HG02763 (cell line): Measurements from ENCODE around the gene AJM1.
"Not testable (repeated sequence)": the region's sequence is repeated elsewhere in the genome, so short reads cannot be mapped to it uniquely, and the experiment has no call there.

Experiments used
- ATAC-seq: cut with Tn5 transposase; IDR thresholded peaks from one replicate; pipeline ENCODE4 v1.9.1; 2021; ENCODE audit warnings: mild to moderate bottlenecking, moderate library complexity; ENCODE audit not compliant: unreplicated experiment

The AJM1 gene

DNA sequence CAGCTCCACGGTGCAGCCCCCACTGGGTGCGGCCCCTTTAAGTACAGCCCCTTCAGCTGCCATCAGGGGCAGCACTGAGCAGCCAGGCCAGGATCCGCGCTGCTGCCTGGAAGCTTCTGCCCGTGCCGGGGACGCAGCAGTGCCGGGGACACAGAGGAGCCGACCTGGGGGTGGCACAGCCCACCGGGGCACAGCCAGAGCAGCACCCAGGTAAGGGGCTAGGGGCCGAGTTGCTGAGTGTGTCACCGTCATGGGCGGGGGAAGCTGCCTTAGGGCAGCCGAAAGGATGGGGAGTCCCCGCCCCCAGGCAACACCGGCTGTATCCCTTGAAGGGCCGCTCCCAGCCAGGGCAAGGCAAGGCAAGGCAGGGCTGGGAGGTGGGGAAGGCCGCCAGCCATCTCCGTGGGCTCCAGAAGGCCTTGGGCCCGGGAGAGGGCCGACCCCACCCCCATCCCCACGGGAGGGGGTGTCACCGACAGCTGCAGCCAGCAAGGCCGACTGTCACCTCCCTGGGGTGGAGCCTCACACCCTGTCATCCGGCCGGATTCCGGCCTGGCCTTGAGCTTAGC lies at the start of gene AJM1:
TSS of gene AJM1 (plus strand) at position 99 of the 569 bp plus-strand sequence. CDS start 1,937 bp downstream, outside the sequence.
- ATAC-seq: peak; percentile 38

DNA sequence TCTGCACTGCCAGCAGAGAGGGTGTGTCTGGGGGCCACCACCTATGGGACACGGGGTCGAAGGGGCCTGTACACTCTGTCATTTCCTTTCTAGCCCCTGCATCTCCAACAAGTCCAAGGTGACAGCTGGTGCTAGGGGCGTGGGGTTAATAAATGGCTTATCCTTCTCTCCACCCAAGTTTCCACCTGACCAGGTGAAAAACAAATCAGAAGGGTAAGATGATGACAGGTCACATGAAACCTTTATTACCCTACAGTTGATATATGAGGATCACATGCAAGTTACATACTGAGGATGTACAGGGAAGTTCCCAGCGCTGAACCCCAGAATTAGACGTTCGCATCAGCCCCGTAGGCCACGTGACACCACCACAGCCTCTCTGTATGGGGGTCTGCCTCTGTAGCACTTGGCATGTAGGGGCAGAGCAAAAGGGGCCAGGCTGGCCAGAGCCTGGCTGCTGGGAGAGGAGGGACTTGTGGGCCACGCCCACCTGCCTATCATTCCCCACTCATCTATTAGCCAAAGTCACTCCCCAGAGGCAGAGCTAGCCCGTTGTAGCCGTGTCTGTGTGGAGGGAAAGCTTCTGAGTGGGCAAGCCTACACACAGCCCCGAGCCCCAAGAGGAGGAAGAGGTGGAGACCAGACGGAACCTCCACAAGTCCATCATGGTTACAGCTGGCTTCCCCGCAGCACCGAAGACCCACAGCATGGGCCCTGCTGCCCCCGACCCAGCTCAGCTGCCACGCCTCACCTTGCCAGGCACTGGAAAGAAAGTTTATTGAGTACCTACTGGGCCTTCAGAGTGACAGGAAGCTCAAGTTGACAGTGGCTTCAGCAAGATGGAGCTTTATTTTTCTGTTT lies 49.0 kb upstream of the AJM1 start:
- ATAC-seq: no peak

DNA sequence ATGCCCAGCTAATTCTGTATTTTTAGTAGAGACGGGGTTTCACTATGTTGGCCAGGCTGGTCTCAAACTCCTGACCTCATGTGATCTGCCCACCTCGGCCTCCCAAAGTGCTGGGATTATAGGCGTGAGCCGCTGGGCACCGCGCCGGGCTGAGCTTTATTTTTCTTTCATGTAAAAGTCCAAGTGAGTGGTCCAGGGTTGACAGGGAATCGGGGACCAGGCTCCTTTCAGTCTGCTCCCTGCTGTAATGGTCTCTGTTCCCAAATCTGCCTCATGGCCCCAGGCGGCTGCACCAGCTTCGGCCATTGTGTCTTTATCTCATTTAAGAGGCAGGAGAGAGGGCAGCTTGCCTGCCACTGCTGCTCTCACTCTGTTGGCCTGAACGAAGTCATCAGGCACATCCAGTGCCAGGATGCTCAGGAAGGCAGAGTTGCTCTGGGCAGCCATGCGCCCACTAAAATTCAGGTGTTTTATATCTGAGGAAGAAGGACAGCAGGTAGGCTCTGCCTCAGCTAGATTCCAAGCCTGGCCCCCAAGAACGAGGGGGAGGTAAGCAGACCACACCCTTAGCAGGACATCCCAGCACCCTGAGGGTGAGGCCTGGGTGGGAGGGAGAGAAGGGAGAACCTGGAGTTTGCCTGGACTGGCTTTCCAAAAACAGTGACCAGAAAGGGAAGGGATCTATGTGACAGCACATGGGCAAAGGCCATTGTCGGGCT lies 47.8 kb upstream of the AJM1 start:
- ATAC-seq: no peak

DNA sequence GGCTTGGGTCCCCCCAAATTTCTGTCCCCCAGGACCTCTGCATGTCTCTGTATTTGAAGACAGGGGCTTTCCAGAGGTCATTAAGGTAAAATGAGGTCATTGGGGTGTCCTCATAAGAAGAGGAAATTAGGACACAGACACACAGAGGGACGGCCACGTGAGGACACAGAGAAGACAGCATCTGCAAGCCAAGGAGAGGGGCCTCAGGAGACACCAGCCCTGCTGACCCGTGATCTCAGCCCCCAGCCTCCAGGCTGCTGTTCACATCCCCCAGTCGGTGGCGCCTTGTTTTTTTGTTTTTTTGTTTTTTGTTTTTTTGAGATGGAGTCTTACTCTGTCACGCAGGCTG lies 47.3 kb upstream of the AJM1 start:
- no peak for ATAC-seq

DNA sequence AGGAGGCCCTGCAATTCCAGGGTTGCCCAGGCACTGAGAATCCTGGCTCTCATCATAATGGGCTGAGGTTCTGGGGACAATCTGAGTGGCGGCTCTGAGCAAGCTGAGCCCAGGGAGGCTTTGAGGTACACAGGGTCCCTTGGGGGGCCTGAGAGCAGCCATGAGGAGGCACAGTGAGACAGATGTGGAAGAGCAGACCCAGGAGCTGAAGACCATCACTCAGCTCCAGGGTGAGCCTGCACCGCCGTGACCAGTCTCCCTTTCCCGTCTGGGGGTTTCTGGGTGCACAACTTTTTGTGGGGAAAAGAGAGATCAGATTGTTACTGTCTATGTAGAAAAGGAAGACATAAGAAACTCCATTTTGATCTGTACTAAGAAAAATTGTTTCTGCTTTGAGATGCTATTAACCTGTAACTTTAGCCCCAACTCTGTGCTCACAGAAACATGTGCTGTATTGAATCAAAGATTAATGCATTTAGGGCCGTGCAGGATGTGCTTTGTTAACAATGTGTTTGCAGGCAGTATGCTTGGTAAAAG lies 46.0 kb upstream of the AJM1 start, which contains the start of gene CCDC183:
TSS of gene CCDC183 (plus strand) at position 101 of the 537 bp plus-strand sequence. CDS start at position 161, 60 bp downstream.
- no peak for ATAC-seq

DNA sequence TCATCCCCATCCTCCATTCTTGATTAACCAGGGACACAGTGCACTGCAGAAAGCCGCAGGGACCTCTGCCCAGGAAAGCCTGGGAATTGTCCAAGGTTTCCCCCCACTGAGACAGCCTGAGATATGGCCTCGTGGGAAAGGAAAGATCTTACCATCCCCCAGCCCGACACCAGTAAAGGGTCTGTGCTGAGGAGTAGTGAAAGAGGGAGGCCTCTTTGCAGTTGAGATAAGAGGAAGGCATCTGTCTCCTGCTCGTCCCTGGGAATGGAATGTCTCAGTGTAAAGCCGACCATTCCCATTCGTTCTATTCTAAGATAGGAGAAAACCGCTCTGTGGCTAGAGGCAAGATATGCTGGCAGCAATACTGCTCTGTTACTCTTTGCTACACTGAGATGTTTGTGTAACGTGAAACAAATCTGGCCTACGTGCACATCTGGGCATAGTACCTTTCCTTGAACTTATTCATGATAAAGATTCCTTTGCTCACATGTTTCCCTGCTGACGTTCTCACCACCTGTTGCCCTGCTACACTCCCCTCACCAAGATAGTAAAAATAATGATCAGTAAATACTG lies 45.4 kb upstream of the AJM1 start:
- not testable (repeated sequence) for ATAC-seq

DNA sequence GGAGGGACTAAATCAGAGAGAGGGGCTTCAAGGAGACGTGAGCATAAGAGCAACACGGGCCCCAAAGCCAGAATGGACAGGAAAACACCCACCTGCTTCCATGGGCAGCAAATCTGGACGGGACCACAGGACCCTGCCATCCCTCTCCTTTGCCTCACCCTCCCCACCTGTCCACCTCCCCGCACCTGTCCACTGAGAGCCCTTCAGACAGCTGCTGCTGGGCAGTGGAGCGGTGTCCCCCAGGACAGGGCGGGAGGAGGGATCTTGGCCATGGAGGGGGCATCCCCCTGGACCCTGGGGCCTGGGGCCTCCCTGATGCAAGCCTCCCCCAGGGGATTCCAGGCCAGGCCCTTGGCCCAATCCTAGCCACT lies 43.6 kb upstream of the AJM1 start:
- ATAC-seq: no peak

DNA sequence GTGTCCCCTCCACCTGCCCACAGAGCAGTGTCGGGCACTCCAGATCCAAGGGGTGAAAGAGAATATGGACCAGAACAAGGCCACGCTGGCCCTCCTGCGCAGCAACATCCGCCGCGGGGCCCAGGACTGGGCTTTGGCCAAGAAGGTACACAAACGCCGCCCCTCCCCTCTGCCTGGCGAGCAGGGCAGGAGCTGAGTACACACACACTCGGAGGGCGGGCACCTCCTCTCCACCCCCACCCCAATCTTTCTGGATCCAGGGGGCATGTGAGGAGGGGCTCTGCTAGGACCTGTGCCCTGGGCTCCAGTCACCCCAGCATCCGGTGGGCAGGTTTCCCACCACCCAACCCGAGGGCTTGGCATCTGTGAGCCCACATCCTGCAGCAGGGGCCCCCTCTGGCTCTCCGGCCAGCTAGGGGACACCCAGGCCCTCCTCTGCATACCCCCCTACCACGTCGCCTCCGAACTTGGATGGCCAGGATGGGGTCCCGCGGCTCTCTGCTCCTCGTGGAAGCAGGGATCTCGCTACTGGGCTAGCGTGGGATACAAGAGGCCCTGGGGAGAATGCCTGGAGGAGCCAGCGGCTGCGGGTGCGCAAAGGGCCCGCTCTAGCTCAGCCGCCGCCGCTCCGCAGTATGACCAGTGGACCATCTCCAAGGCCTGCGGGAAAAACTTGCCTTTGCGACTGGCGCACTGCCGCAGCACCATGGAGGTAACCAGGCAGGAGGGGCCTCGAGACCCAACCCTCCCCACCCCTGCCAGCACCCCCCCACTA lies 43.0 kb upstream of the AJM1 start:
- no peak for ATAC-seq

DNA sequence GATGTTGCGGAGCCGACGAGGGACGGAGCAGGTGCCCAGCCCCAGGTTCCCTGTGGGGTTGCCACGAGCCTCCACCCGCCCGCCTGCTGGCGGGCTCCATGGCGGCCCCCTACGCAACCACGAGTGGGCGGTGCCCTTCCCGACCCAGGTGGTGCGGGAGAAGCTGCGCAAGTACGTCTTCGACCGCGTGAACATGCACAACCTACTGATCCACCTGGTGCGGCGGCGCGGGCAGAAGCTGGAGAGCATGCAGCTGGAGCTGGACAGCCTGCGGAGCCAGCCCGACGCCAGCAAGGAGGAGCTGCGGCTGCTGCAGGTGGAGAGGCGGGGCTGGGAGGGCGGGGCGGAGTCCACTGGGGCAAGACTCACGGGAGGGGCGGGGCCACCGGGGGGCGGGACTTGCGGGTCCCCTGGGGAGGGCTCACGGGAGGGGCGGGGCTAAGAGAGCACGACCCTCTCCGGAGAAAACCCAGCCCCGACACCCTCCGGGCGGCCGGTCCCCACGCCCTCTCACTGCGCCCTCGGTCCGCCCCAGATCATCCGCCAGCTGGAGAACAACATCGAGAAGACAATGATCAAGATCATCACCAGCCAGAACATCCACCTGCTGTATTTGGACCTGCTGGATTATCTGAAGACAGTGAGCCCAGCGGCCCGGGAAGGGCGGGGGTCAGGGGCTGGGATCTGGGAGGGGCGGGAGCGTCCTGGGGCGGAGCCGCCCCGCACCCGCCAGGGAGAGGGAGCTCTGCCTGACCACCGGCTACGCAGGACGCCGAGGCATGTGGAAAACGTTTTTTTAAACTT lies 42.2 kb upstream of the AJM1 start:
- no peak for ATAC-seq

DNA sequence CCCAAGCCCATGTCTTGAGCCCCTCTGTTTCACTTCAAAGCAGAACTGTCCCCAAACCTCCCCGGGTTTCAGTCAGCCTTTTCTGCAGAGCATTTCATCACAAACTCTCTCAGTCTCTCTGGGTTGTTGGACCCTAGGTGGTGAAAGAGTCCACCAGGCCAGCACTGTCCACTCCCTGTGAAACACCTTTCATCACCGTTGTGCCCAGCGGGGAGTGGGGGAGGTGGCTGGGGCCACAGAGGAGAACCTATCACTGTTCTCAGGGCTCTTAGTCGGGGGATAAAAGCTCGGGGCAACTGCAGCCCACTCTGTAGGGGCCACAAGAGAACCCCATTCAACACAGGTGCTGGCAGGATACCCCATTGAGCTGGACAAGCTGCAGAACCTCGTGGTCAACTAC lies 40.0 kb upstream of the AJM1 start:
- ATAC-seq: no peak

DNA sequence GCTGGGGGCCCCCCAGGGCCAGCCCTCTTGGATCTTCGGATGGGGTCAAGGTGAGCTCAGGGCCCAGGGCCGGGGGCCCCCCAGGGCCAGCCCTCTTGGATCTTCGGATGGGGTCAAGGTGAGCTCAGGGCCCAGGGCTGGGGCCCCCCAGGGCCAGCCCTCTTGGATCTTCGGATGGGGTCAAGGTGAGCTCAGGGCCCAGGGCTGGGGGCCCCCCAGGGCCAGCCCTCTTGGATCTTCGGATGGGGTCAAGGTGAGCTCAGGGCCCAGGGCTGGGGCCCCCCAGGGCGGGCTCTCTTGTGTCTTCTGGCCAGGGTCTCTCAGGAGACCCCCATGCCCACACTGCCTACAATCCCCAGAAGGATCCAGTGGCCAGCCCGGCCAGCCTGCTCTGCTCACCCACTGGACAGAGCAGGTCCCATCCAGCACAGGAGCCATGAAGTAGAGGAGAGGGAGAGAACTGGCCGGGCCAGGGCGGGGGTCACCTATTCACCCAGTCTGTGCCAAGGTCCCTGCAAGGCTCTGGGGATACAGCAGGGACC lies 39.2 kb upstream of the AJM1 start:
- ATAC-seq: not testable (repeated sequence)

DNA sequence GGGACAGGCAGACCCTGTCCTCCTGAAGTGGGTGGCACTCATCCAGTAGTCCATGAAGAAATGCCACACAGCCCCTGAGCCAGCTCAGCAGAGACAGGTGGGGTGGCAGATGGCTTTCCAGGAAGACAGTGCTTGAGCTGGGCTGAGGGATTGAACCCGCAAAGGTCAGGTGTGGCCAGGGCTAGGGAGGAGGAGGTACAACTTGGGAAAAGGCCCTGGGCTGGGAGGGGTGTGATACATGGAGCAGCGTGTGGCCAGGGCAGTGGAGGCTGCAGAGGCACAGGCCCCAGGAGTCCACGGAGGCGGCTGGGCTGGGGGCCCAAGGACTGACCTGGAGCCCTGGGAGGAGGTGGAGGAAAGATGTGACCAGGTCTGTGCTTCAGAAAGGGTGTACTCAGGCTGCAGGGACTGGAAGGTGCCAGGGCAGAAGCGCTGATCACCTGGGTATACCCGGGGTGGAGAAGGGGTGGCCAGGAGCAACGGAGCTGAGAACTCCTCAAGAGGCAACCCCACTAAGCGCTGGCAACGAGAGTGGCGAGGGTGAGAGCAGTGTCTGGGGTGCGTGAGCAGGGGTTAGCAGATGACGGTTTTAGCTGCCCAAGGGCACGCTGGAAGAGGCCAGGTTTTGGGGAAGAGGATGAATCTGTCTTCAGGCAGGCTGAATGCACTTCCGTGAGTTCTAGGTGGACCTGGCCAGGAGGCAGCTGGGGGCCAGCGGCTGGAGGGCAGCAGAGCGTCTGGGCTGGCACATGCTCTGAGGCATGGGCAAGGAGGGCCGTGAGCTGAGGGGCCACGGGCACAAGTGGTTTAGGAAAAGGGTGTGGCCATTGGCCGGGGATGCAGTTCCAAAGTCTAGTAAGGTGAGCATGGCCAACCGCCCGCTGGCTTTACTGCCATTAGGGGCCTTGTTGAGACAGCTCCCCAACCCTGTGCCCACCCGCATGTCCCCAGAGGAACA lies 38.4 kb upstream of the AJM1 start:
- no peak for ATAC-seq

DNA sequence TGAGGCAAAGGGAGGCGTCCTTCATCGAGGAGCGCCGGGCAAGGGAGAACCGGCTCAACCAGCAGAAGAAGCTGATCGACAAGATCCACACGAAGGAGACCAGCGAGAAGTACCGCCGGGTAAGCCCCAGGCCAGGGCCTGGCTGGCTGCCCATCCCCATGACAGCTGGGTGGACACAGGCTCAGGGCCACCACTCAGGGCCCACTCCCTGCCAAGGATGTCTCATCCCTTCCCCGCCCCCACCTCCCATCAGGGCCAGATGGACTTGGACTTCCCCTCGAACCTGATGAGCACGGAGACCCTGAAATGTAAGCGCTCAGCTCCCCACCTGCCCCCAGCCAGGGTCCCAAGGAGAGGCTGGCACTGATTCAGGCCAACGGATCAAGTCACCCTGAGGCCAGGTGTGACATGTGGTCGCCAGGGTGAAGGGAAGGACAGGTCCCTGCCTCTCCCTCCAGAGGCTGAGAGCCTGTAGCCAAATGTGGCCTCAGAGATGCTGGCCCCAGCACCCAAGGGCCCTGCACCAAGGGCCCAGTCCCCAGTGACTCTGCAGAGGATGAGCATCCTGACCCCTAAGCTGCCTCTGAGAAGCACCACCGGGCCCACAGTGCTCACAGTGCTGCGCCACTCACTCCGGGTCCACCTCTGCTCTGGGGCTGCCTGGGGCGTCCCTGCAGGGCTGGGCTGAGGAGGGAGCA lies 37.6 kb upstream of the AJM1 start:
- ATAC-seq: no peak

DNA sequence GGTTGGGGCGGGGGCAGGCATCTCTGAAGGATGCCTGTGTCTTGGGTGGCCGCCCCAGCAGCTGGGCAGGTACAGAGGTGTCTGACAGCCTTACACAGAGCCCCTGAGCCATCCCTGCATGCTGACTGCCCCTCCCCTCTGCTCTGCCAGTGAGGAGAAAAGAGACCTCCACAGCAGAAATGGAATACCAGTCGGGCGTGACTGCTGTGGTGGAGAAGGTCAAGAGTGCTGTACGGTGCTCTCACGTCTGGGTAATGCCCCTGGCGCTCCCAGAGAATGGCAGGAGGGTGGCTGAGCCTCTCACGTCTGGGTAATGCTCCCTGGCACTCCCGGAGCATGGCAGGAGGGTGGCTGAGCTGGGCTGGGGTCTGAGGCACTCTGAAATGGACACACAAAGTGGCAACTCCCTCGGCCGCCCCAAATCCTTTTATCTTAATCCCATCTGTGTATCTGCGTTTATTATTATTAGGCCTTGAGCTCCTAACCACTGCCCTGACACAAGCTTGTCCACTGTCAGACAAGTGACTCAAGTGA lies 37.0 kb upstream of the AJM1 start:
- ATAC-seq: no peak

DNA sequence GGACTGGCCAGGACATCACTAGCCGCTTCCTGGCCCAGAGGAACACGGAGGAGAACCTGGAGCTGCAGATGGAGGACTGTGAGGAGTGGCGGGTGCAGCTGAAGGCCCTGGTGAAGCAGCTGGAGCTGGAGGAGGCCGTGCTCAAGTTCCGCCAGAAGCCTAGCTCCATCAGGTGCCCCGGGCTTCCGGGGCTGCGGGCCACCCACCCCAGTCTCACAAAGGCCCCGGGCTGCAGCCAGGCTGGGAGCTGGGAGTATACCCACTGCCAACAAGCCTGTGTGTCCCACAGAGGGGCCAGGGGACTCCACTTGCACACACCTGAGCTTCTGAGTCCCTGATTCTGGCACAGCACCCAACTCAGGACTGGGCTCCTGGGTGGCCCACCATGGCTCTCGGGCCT lies 36.2 kb upstream of the AJM1 start:
- ATAC-seq: no peak

DNA sequence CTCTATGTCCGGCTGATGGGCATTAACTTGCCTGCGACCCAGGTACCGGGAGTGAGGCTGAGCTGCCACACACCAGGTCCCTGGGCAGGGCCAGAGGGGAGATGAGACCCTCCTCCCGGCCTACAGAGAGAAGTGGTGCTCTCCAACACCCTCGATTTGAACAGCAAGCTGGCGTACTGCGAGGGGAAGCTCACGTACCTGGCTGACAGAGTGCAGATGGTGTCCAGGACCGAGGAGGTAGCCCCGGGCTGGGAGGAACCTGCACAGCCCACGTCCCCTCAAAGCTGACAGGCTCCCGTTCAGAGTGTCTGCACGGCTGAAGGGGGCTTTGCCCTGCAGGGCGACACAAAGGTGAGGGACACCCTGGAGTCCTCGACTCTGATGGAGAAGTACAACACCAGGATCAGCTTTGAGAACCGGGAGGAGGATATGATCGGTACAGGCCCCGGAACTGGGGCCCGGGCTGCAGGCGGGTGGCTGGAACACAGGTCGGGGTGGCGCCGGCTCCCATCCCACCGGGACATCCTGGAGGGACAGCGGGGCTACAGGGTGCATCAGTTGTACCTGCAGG lies 35.6 kb upstream of the AJM1 start:
- no peak for ATAC-seq
